HG02798 (cell line): ENCODE results near the gene GOLT1A.
"Not testable (repeated sequence)": the region's sequence is repeated elsewhere in the genome, so short reads cannot be mapped to it uniquely, and the experiment has no call there.

ENCODE experiments used
- ATAC-seq: cut with Tn5 transposase; IDR thresholded peaks from one replicate; pipeline ENCODE4 v1.9.1; 2021; ENCODE audit warnings: mild to moderate bottlenecking; ENCODE audit not compliant: unreplicated experiment, poor library complexity

The GOLT1A gene

GRCh38 chr1:204249736-204250427, 36.1 kb upstream of the GOLT1A start:
- ATAC-seq: no peak

GRCh38 chr1:204248954-204249353, 35.2 kb upstream of the GOLT1A start:
- ATAC-seq: no peak

- no peak for ATAC-seq
These were observed 33.1 kb upstream of the GOLT1A start for GRCh38 chr1:204246876-204247275.

GRCh38 chr1:204242920-204243319, 29.1 kb upstream of the GOLT1A start:
- ATAC-seq: no peak

GRCh38 chr1:204241914-204242313, 28.1 kb upstream of the GOLT1A start:
- ATAC-seq: no peak

- ATAC-seq: no peak
These were observed 27.3 kb upstream of the GOLT1A start for GRCh38 chr1:204241050-204241449.

- no peak for ATAC-seq
These were observed 26.4 kb upstream of the GOLT1A start for GRCh38 chr1:204240233-204240632.

GRCh38 chr1:204239401-204239800, 25.6 kb upstream of the GOLT1A start:
- ATAC-seq: not testable (repeated sequence)

- not testable (repeated sequence) for ATAC-seq
These were observed 24.7 kb upstream of the GOLT1A start for GRCh38 chr1:204238520-204238919.

- ATAC-seq: not testable (repeated sequence)
These were observed 23.7 kb upstream of the GOLT1A start for GRCh38 chr1:204237515-204237914.

- no peak for ATAC-seq
These were observed 18.7 kb upstream of the GOLT1A start for GRCh38 chr1:204232526-204232925.

- ATAC-seq: no peak
These were observed 16.4 kb upstream of the GOLT1A start for GRCh38 chr1:204230211-204230610.

- no peak for ATAC-seq
These were observed 15.1 kb upstream of the GOLT1A start for GRCh38 chr1:204228896-204229295.

GRCh38 chr1:204227996-204228785, 14.4 kb upstream of the GOLT1A start:
- no peak for ATAC-seq

- ATAC-seq: no peak
These were observed 13.6 kb upstream of the GOLT1A start for GRCh38 chr1:204227351-204227750.

- ATAC-seq: no peak
These were observed 12.3 kb upstream of the GOLT1A start for GRCh38 chr1:204225841-204226735.

GRCh38 chr1:204224655-204225054, 10.9 kb upstream of the GOLT1A start:
- no peak for ATAC-seq

- ATAC-seq: no peak
These were observed 9.5 kb upstream of the GOLT1A start for GRCh38 chr1:204223129-204223860.

- ATAC-seq: no peak
These were observed 8.9 kb upstream of the GOLT1A start for GRCh38 chr1:204222764-204223055.

- no peak for ATAC-seq
These were observed 8.4 kb upstream of the GOLT1A start for GRCh38 chr1:204222006-204222763.
